GM21390 (cell line): ENCODE data around the gene SETBP1.

Experiments used
- ATAC-seq: cut with Tn5 transposase; IDR thresholded peaks from one replicate; pipeline ENCODE4 v1.9.1; 2021; ENCODE audit not compliant: unreplicated experiment

Gene SETBP1

DNA sequence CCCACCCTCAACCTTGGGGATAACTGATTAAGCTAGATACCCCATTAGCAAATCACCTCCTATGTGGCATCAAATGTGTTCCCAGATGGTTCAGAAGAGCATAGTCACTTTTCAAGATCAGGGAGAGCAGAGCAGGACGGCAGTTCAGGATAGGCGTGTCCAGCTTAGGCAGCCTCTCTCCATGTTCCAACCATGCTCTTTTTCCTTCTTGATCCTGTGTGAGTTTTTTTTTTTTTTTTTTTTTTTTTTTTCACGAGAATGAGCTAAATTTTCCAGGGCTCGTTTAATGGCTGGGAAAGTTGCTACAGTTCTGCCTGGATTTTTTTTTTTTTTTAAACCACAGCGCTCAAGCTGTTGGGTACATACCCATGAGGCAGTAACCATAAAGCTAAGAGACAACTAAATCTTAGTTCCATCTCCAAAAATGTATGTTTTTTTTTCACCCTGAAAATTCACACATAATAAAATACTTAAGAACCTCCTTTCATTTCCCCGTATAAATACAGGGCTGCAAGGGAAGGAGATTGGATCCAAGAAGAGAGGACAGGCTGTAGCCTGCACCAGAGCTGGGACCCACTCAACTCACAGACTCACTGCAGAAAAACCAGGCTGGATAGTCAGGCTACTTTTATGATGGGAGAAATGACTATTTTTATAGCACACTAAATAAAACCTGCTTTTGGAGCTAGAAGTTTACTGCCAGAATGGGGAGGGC lies 244.3 kb downstream of the SETBP1 start:
- no peak for ATAC-seq

DNA sequence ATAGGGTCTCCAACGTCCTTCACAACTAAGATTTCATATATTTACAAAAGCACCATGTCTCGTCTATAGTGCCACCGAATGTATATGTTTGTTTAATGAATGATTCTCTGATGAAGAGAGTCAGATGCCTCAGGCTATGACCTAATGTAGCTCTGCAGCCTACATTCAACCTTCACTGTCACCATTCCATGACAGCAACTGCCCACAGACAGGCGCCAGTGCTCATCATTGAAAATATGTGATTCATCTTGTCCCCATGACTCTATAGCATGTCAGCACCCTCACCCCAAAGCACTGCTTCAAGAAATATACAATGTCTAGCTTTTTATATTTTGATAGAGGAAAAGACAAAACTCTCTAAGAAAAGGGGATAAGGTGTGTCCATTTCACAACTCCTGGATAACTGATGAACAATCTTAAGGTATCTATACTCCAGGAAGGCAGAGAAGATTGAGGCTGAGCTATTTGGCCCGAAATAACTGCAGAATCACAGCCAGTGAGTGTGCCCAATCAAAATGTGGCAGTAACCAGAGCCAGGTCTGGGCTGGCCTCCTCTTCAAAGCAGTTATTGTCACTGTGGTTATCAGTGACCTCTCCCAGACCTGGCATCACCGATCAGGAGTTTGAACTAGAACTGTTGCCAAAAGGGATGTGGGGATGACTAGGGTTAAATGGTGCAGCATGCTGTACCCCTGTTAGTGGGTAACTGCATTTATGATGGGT lies 246.6 kb downstream of the SETBP1 start:
- no peak for ATAC-seq

DNA sequence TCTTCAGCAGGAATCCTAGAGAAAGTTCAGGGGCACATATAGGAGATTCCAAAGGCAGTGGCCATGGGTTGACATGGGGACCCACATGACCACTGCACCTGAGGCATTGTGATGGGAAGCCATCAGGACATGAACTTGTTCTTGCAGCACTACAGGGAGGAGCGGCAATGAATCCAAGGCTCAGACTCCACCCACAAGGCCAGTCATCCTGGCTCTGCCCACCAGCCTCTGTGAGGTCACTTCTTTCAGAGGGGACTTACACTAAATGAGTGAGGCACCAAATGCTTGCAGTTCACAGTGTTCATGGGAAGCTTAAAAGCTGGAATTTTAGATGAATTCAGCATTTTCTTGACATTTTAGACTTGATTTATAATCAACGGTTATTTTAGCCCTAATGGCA lies 254.2 kb downstream of the SETBP1 start:
- no peak for ATAC-seq

DNA sequence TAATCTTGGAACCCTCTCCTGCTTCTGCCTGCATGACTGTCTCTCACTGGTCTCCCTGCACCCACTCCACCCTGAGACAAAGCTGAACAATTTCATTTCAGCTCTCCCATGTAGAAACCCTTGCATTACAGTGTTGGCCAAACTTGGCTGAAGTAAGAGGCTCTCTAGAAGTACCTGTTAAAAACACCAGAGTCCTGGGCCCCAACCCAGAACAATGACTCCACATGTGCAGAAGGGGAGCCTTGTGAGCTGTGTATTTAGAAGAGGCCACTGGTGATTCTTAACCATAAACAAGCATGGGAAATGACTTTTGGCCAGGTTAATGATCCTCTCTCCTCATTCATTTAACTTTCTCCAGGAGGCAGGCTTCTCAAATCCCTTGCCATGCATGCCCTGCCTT lies 254.8 kb downstream of the SETBP1 start:
- ATAC-seq, result no peak

DNA sequence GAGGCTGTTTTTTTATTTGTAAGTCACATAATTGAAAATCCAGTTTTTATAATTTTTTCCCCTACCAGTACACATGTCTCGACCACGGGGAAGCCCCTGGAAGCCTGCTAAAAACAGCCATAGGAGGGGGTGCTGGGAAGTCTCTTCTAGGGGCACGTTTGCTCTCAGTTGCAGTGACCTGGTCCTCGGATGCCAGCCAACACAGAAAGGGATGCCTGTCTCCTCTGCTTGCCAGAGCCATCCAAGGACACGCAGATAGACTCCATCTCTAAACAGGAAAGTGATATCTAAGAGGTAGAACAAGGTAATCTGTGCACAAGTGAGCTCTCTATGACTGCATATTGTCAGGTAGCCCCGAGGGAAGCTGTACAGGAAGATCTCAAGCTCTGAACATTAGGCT lies 255.8 kb downstream of the SETBP1 start:
- ATAC-seq, result no peak

DNA sequence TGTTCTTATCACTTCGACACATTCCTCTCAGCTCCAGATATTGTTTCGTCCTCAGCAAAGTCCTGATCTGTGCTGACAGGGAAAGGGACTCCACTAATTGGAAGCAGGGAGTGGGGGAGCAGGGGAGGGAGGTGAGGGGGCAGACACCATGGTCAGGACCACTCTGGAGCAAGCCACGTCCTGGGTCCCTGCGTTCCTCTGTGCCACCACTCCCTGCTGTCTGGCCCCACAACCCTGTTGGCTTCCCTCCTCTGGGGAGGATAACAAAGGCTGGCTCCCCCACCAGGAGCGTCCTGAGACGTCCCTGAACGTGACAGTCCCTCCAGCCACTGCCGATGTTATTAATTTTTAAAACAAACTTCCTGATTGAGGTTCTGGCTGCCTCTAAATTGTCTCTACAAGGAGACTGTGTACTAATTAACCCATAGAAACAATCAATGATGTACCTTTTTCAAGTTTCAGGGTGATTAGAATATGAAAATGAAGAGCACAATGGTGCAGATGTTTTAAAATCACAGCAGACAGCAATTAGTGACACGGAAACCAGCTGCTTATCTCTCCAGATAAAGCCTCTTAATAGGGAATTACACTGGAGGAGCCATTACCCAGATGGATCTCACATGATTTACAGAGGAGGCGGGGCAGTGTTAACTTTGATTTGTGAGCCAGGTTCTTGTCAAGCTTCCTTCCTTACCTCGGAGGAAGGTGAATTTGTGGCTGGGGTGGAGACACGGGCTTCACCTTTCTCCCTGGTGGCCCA lies 257.5 kb downstream of the SETBP1 start:
- no peak for ATAC-seq

DNA sequence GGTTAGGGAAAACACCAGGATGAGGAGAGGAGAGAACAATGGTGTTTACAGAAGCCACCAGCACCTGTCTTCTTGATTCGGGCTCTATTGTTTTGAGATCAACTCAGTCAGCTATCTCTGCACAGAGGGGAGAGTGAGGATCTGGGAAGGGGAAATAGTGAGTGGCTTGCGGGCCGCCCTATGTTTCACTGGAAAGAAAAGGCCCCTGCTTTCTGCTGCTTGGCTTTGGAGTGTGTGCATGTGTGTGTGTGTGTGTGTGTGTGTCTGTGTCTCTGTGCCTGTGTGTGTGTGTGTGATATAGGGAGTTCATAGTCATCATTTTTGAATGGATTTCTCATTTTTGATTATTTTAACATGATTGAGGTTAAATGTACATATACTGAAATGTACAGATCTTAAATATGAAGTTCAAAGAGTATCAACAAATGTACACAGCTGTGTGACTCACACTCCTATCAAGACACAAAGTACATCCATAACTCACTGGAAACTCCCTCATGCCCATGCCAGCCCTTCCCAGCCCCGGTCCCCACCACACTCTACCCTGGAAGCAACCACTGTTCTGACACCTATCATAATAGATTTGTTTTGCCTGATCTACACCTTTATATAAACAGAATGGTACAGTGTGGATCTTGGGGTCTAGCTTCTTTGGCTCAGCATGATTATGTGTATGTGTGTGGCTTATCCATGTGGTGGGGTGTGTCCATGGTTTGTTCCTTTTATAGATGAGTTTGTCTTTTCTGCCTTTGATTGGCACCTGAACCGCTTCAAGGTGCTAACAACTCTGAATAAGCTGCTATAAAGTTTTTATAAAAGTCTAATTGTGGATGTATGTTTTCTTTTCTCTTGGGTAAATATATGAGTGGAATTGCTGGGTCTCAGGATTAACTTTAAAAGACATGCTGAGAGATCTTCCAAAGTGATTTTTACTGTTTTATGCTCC lies 258.3 kb downstream of the SETBP1 start:
- no peak for ATAC-seq

DNA sequence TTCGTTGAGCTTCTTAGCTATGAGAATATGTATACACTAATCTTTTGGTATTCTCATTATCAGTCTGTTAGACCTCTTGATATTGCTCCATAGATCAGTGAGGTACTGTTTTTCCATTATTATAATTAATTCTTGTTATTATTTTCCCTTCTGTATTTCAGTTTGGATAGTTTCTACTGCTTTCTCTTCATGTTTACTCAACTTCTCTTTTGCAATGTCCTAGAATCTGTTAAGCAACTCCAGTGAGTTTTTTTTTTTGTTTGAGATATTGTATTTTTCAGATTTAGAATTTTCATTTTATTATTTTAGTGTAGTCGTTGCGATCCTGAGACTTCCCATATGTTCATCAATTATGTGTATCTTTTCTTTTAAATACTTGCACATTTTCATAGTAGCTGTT lies 260.8 kb downstream of the SETBP1 start:
- no peak for ATAC-seq

DNA sequence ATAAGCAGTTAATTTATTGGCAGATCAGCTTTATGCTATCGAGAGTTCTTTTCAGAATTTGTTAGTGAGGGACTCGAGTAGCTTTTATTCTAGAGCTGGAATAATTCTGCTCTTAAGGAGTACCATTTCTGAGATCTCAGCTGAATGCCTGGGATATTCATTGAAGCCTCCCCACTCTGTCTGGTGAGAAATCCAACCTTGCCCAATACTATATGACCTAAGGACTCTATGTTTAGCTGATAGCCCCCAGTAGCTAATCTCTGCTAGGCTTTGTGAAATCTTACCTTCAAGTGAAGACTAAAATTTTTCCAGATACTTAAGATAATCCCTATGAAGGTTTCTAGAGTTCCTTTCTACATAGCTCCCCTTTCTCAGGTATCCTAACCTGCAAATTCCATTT lies 261.4 kb downstream of the SETBP1 start:
- ATAC-seq, result no peak

DNA sequence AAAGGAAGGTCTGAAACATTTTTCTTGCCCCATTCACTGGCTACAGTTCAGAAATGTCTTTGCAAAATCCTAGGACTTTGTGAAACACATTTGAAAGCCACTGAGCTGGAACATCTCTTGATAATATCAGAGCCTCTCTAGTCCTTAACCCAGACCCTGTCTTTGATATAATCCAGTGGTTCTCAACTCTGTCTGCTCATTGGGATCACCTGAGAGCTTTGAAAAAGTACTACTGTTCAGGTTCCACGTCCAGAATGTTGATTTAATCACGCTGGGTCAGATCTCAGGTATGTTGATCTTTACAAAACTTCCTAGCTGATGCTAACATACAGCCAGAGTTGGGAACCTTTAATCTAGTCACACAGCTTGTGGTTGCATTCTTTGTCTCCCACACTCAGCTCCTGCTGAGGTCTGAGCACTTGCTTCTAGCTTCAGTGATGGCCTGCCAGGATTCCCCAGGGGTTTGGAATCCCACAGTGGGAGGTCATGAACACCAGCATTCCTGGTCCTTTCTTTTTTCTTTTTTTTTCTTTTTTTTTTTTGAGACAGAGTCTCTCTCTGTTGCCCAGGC lies 262.7 kb downstream of the SETBP1 start:
- no peak for ATAC-seq

DNA sequence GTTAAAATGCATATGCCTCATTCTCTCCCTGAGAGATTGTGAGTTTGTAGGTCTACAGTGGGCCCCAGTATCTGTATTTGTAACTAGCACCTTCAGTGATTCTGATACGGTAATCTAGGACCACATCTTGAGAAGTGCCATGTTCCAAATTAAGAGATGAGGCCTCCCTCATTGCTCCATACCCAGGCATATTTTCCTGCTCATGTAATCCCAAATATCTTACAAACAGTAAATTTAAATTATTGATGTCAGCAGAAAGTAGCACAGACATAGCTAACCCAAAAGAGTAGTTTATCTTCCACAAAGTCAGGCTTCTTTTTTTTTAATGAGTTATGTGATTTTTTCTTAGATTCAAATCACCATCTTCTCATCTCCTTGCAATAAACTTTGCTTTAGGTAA lies 263.8 kb downstream of the SETBP1 start:
- no peak for ATAC-seq

DNA sequence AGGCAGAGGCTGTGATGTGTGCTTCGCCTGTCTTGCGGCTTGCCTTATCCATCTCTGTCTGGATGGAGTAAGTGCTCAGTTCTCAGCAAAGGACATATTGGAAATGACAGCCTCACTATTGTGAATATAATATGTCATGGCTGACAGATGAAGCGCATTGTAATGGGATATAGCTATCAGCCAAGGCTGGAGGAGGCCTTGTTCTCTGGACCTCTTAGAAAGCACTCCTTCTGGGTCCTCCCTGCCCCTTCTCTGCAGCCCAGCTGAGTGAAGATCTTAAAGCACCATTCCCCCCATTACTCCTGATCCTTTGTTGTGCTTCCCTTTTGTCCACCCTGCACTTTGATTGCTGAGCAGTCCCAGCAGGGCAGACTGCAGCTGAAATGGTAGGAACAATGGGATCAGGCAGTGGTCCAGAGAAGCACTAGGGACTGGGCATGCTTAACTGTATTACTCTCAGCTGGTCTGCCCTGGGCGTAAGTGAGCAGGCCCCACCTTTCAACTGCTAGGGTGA lies 265.3 kb downstream of the SETBP1 start:
- no peak for ATAC-seq

DNA sequence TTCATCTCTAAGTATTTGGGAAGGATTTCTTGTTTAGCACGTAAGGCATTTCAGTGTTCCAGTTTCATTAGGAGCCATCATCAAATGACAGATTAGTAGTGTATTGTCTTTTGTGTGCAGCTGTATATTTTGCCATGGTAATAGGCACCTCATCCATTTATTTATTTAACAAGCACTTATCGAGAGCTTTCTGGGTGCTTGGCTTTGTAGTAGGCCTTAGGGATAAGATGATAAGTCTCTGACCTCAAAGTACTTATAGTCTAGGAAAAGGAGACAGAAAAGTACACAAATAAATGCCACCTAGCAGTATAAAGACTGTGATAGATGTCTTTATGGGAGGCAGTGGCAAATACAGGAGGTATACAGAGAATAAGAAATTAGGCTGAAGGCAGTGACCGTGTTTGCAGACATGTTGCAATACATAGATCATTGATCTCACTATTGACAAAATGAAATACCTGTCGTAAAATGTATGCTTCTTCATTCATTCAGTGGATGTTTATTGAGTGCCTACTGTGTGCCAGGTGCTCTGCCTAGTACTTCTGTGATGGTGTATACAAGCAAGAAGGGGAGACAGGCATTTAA lies 265.9 kb downstream of the SETBP1 start:
- no peak for ATAC-seq

DNA sequence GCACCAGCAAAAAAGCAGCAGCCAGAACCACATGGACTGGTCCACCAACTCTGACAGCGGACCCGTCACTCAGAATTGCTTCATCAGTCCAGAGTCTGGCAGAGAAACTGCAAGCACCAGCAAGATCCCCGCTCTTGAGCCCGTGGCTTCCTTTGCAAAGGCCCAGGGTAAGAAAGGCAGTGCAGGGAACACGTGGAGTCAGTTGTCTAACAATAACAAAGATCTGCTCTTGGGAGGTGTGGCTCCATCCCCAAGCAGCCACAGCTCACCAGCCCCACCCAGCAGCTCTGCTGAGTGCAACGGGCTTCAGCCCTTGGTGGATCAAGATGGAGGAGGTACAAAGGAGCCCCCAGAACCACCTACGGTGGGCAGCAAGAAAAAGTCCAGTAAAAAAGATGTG lies 269.3 kb downstream of the SETBP1 start:
- ATAC-seq, result no peak

DNA sequence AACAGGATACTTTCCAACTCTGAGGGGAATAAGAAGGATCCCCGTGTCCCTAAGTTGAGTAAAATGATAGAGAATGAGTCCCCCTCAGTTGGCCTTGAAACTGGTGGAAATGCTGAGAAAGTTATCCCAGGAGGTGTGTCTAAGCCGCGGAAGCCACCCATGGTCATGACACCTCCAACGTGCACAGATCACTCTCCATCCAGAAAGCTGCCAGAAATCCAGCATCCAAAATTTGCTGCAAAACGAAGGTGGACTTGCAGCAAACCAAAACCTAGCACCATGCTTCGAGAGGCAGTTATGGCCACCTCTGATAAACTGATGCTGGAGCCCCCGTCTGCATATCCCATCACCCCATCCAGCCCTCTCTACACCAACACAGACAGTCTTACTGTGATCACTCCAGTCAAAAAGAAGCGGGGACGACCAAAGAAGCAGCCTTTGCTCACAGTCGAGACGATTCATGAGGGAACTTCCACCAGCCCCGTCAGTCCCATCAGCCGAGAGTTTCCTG lies 270.1 kb downstream of the SETBP1 start:
- ATAC-seq, result no peak

DNA sequence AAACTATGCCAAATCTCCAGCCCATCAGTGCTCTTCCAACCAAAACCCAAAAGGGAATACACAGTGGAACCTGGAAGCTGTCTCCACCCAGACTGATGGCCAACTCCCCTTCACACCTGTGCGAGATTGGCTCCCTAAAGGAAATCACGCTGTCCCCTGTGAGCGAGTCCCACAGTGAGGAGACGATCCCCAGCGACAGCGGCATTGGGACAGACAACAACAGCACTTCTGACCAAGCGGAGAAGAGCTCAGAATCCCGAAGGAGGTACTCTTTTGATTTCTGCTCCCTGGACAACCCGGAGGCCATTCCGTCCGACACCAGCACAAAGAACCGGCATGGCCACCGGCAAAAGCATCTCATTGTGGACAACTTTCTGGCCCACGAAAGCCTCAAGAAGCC lies 271.1 kb downstream of the SETBP1 start:
- ATAC-seq, result no peak

DNA sequence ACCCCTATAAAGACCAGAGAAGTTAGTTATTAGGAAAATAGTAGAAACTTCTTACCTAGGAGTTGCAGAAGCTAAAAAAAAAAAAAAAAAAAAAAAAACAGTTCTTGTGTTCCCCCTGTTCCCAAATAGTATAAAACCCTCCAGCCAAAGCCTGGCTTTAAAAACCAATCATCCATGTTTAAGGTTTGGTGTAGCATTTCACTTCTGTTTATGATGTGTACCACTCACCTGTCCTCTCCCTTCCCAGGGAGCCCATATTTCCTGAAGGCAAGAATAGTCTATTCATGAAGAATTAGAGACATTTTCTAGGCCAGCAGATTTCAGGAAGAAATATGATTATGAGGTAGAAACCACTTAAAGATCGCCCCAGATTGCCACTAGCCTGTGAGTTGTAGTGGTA lies 273.6 kb downstream of the SETBP1 start:
- ATAC-seq, result no peak

DNA sequence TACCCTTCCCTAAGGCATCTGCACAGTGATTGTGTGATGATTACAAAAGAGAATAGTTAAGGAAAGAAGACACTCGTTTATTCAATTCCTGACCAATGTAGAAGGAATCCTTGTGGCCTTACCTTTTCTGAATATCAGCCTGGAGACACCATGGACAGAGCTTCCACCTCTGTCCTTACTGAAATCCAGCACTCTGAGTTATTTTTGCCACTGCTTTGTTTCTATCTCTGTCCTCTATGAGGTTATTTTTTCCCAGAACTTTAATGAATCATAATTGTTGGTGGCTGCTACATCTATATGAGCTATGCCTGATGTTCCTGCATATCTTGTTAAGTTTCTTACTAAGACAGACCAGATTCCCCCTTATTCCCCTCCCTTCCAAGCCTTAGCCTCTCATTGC lies 275.1 kb downstream of the SETBP1 start:
- no peak for ATAC-seq

DNA sequence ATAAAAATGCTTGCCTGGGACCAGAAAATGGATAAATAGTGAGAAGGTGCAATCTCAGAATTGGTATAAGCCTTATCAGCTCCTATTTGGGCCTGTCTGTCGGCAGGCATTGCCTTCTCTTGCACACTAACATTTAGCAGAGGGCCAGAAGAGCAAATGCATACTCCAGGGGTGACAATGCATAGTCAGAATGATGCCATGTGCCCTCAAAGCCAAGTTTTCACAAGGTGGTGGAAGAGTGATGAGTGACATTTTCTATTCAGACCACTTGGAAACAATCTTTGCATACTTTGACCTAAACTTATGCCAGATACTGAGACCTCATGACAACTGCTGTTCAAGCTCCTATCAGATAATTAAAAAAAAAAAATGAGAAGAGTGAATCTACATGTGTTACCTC lies 276.3 kb downstream of the SETBP1 start:
- ATAC-seq, result no peak

DNA sequence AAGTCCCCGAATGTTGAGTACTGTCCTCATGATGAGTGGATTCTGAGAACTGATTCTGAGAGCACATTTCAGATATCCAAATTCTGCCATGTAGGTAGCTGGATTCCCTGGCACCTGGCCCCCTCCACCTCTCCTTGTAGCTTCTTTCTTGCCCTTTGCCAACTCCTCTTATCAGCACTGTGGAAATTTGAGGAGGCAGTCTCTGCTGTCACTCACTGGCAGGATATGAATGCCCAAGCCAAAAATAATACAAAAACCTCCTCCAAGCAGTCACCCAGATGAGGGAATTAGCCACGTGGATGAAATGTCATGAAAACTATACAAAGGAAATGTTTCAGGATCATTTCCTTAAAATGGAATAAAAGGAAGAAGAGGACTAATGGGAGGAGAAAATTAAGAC lies 276.8 kb downstream of the SETBP1 start:
- no peak for ATAC-seq
